GM12878 (cell line): Measurements from ENCODE around the gene GNA15. TPM values are rescaled to one million over a fixed set of nuclear protein-coding genes. Genes with fewer than 3 reads are reported as not detected.
A peak's percentile ranks its signal among the peaks of the same experiment; 100 is the strongest.

Experiments used
- BCLAF1 ChIP-seq: fragments of 450-650 bp; IDR thresholded peaks from 2 replicates; pipeline ENCODE4 v1.6.1; 2017; ENCODE audit warnings: antibody characterized with exemption, mild to moderate bottlenecking, moderate library complexity
- CBX3 ChIP-seq: fragments of 200-600 bp; sonication (generic); IDR thresholded peaks from 2 replicates; pipeline ENCODE4 v1.6.1; 2016; ENCODE audit warnings: low read depth, borderline replicate concordance
- EZH2 ChIP-seq: IDR thresholded peaks from 2 replicates; pipeline ENCODE4 v1.6.1; 2012; ENCODE audit warnings: low read depth, mild to moderate bottlenecking, control low read depth, inconsistent platforms, low read length, borderline replicate concordance; ENCODE audit not compliant: control insufficient read depth
- FOS ChIP-seq: IDR thresholded peaks from 3 replicates; pipeline ENCODE4 v1.6.1; 2011; ENCODE audit warnings: borderline replicate concordance; ENCODE audit not compliant: insufficient read length; ENCODE audit errors: extremely low read depth
- GABPA ChIP-seq: IDR thresholded peaks from 2 replicates; pipeline ENCODE4 v1.6.1; 2014; ENCODE audit warnings: antibody characterized with exemption, low read depth, mild to moderate bottlenecking, inconsistent platforms
- GATAD2B ChIP-seq: fragments of 450-650 bp; conservative IDR thresholded peaks from 2 replicates; pipeline ENCODE4 v1.6.1; 2017; ENCODE audit warnings: low read depth, mild to moderate bottlenecking, moderate library complexity
- HSF1 ChIP-seq: fragments of 150-350 bp; IDR thresholded peaks from 2 replicates; pipeline ENCODE4 v1.6.1; 2014; ENCODE audit warnings: mild to moderate bottlenecking, low read depth, low read length
- IKZF1 ChIP-seq: fragments of 450-650 bp; conservative IDR thresholded peaks from 2 replicates; pipeline ENCODE4 v1.6.1; 2017; ENCODE audit warnings: antibody characterized with exemption, mild to moderate bottlenecking
- LARP7 ChIP-seq: fragments of 450-650 bp; IDR thresholded peaks from 2 replicates; pipeline ENCODE4 v1.6.1; 2017; ENCODE audit warnings: mild to moderate bottlenecking
- MEF2B ChIP-seq: fragments of 450-650 bp; IDR thresholded peaks from 2 replicates; pipeline ENCODE4 v1.6.1; 2018; ENCODE audit warnings: mild to moderate bottlenecking, moderate library complexity; ENCODE audit not compliant: partially characterized antibody, poor library complexity, severe bottlenecking
- MTA2 ChIP-seq: fragments of 450-650 bp; IDR thresholded peaks from 2 replicates; pipeline ENCODE4 v1.6.1; 2016; ENCODE audit warnings: low read depth, mild to moderate bottlenecking, moderate library complexity
- MYB ChIP-seq: fragments of 150-350 bp; IDR thresholded peaks from 2 replicates; pipeline ENCODE4 v1.6.1; 2014; ENCODE audit warnings: mild to moderate bottlenecking, low read depth, low read length, borderline replicate concordance
- PBX3 ChIP-seq: IDR thresholded peaks from 2 replicates; pipeline ENCODE4 v1.6.1; 2011; ENCODE audit warnings: mild to moderate bottlenecking, low read depth, low read length, moderate library complexity; ENCODE audit not compliant: insufficient replicate concordance
- PKNOX1 ChIP-seq: fragments of 450-650 bp; IDR thresholded peaks from 2 replicates; pipeline ENCODE4 v1.6.1; 2016; ENCODE audit warnings: mild to moderate bottlenecking
- RAD21 ChIP-seq: IDR thresholded peaks from 2 replicates; pipeline ENCODE4 v1.6.1; 2011; ENCODE audit warnings: mild to moderate bottlenecking, low read depth, low read length, moderate library complexity; ENCODE audit not compliant: insufficient read depth
- RELA ChIP-seq: fragments of 450-650 bp; IDR thresholded peaks from 2 replicates; pipeline ENCODE4 v1.8.0; 2014; ENCODE audit warnings: borderline replicate concordance; ENCODE audit not compliant: partially characterized antibody
- SMC3 ChIP-seq: IDR thresholded peaks from 2 replicates; pipeline ENCODE4 v1.6.1; 2011; ENCODE audit warnings: low read length, improper control_type of control experiment, borderline replicate concordance
- SREBF1 ChIP-seq: IDR thresholded peaks from 2 replicates; pipeline ENCODE4 v1.6.1; 2012; ENCODE audit warnings: mild to moderate bottlenecking, low read length
- ZNF384 ChIP-seq: IDR thresholded peaks from 2 replicates; pipeline ENCODE4 v1.6.1; 2012; ENCODE audit warnings: low read depth, mild to moderate bottlenecking, low read length, improper control_type of control experiment, borderline replicate concordance
- polyA plus RNA-seq, 11 experiments: library from polyadenylated mRNA; depleted of rRNA in 4 of 11; unstranded in 6 of 11; stranded (reverse) in 5 of 11; fragments of >200 nt; fragmentation: Nextera tagmentation in 4 of 11; fragmentation: Illumina TruSeq in 1 of 11; extraction: Ambion mirVana in 4 of 11; extraction: Trizol in 1 of 11; gene quantifications; 1 replicate in 1 of 11; 2 replicates in 10 of 11; pipeline versions ENCODE4 v1.2.1 to v1.2.3, GENCODE V29; 2011 to 2016; ENCODE audit warnings: inconsistent platforms in 2 of 11, missing spikeins in 2 of 11, low read depth in 1 of 11
- total RNA-seq, 4 experiments: library from RNA; depleted of rRNA in 3 of 4; stranded (reverse); fragments of >200 nt in 3 of 4; fragmentation: Illumina TruSeq in 1 of 4; extraction: Trizol in 1 of 4; gene quantifications; 2 replicates each; pipeline versions ENCODE4 v1.2.1 to v1.2.3, GENCODE V29; 2013 to 2021

The GNA15 gene
- total and polyA plus RNA-seq, 10 of the 15 experiments (the other 5 are each of a cell fraction or from before 2014, with no cell fraction given): 0.42 to 18.0 (median 9.4) TPM

GRCh38 chr19:3135961-3136683, at the start of gene GNA15 (continued):
- TF ChIP-seq GATAD2B (peak; percentile 75), MEF2B (peak; percentile 62), CBX3 (no peak), ZNF384 (no peak), BCLAF1 (no peak), FOS (no peak), IKZF1 (peak; percentile 82), LARP7 (peak; percentile 71; the same call in 1 of the 2 replicates), SREBF1 (no peak), SMC3 (no peak), RAD21 (no peak), MTA2 (no peak), PKNOX1 (no peak; the same call in 1 of the 2 replicates), EZH2 (no peak), PBX3 (no peak), HSF1 (no peak), MYB (no peak), GABPA (no peak), RELA (peak; percentile 37)
- TF ChIP-seq, all 136 proteins: peak for 12
